ENCODE measurements around the gene SPCS2. TPM values are rescaled to one million over a fixed set of nuclear protein-coding genes. Genes with fewer than 3 reads are reported as not detected.
"Not testable (repeated sequence)": the region's sequence is repeated elsewhere in the genome, so short reads cannot be mapped to it uniquely, and the experiment has no call there.

Gene SPCS2
- total RNA-seq, 2 experiments from 2014 or later: 36.5 to 42.9 TPM

DNA sequence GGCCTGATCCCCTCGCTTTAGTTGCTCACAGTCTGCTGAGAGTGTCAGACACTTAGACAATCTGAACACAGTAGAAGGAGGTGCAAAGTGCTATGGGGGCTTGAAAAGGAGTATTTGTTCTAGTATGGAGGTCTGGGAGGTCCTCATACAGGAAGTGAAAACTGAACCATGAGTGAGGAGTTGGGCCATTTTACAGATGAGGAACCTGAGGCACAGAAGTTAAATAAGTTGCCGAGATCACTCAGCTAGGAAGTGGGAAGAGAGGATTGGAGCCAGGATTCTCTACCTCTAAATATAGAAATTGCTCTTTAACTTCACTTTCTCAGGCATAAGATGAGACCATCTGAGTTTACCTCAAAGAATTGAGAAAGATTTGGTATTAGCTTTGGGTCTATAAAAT lies 35.7 kb downstream of the SPCS2 start:
- Histone ChIP-seq H3K27ac (ENCODE audit: low read depth in 1 of 2, low read length in 2 of 2) (no peak overlapping the region), H3K4me1 (ENCODE audit: insufficient read depth, low read length) (peaks cover 12% of the 10 kb centered on the region), H3K27me3 (ENCODE audit: control insufficient read depth in 1 of 2, insufficient read depth in 2 of 2, low read length in 2 of 2) (no peaks in the 10 kb centered on the region), H3K4me3 (ENCODE audit: low read length) (no peak overlapping the region), H3K36me3 (ENCODE audit: insufficient read depth, low read length) (no peaks in the 10 kb centered on the region), H3K9me3 (ENCODE audit: control insufficient read depth in 1 of 2, insufficient read depth in 1 of 2, low read length in 2 of 2) (no peaks in the 10 kb centered on the region)
- Mint-ChIP-seq H3K36me3 (ENCODE audit: low read depth) (peaks cover 12% of the 10 kb centered on the region), H3K4me3 (no peak overlapping the region), H3K27me3 (no peaks in the 10 kb centered on the region), H3K4me1 (ENCODE audit: low read depth) (peaks cover 12% of the 10 kb centered on the region), H3K27ac (no peak overlapping the region), H3K9me3 (no peaks in the 10 kb centered on the region)
- DNase-seq (no peak), ATAC-seq (ENCODE audit: poor library complexity) (no peak)
- ChIA-PET POLR2A (no interaction called here), CTCF (no interaction called here)
- TF ChIP-seq, protein P1, sequence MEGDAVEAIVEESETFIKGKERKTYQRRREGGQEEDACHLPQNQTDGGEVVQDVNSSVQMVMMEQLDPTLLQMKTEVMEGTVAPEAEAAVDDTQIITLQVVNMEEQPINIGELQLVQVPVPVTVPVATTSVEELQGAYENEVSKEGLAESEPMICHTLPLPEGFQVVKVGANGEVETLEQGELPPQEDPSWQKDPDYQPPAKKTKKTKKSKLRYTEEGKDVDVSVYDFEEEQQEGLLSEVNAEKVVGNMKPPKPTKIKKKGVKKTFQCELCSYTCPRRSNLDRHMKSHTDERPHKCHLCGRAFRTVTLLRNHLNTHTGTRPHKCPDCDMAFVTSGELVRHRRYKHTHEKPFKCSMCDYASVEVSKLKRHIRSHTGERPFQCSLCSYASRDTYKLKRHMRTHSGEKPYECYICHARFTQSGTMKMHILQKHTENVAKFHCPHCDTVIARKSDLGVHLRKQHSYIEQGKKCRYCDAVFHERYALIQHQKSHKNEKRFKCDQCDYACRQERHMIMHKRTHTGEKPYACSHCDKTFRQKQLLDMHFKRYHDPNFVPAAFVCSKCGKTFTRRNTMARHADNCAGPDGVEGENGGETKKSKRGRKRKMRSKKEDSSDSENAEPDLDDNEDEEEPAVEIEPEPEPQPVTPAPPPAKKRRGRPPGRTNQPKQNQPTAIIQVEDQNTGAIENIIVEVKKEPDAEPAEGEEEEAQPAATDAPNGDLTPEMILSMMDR (IDR thresholded peaks at IDR 0.05): no peak
- intact Hi-C loops (cut with DNase I, micrococcal nuclease): loop anchor here in 1 of 2 experiments (5.0 kb wide), 1 partner anchor 37 kb away; the partner anchor contains the start of genes SPCS2 and XRRA1

DNA sequence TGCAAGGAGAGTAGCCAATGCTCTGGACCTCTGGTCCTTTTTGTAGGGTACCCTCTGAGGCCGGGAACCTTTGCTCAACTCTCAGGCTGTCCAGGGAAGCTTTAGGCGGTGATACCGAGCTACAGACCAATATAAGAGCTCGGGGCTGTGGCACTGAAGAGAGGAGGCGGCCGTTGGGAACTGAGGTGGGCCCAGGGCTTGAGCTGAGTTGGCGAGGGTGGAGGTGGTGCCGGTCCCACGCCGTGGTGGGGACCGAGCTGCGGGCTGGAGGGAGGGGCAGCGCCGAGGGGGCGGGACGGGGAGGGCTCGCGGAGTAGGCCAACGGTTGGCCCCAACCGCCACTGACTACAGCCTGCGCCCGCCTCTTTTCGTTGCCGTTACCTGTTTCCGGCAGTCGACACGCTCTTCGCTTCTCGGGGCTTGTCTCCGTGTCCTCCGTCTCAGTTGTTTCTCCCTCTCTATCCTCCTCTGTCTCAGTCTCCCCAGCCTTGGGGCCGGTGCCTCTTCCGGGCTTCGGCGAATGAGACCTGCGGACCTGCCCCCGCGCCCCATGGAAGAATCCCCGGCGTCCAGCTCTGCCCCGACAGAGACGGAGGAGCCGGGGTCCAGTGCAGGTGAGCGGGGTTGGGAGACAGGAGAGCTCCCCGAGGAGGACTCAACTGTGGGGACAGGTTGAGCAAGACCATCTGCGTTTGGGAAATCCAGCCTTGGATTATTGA lies 39.6 kb downstream of the SPCS2 start, which contains the start of gene NEU3:
Gene NEU3 (plus strand): TSS at position 393 of the 719 bp plus-strand sequence. CDS start 128 bp downstream, at position 521.
- Histone ChIP-seq H3K27ac (ENCODE audit: low read depth in 1 of 2, low read length in 2 of 2) (peak within 1 kb of the TSS; percentile 66 to 78), H3K27me3 (ENCODE audit: control insufficient read depth in 1 of 2, insufficient read depth in 2 of 2, low read length in 2 of 2) (no peaks in the 10 kb centered on the region), H3K36me3 (ENCODE audit: insufficient read depth, low read length) (no peaks in the 10 kb centered on the region), H3K4me3 (ENCODE audit: low read length) (peak within 1 kb of the TSS; percentile 96), H3K9me3 (ENCODE audit: control insufficient read depth in 1 of 2, insufficient read depth in 1 of 2, low read length in 2 of 2) (no peaks in the 10 kb centered on the region), H3K4me1 (ENCODE audit: insufficient read depth, low read length) (peaks cover 18% of the 10 kb centered on the region)
- Mint-ChIP-seq H3K27ac (peak within 1 kb of the TSS; percentile 79), H3K4me1 (ENCODE audit: low read depth) (peaks cover 38% of the 10 kb centered on the region), H3K9me3 (no peaks in the 10 kb centered on the region), H3K4me3 (peak within 1 kb of the TSS; percentile 93), H3K27me3 (no peaks in the 10 kb centered on the region), H3K36me3 (ENCODE audit: low read depth) (peaks cover 7% of the 10 kb centered on the region)
- TF ChIP-seq, protein P1 (IDR thresholded peaks at IDR 0.05): no peak
- DNase-seq: peak; percentile 71 to 91 (median 80)
- ATAC-seq (ENCODE audit: poor library complexity): peak; percentile 98
- intact Hi-C loops (cut with DNase I, micrococcal nuclease): loop anchor here in 1 of 2 experiments (5.0 kb wide), 1 partner anchor 41 kb away; the partner anchor contains the start of genes SPCS2 and XRRA1
- ChIA-PET CTCF (interaction anchor here (1.0 to 2.3 kb wide), 3 partner anchors 14 to 260 kb away, joined by 3 to 9 read pairs (median 4); no protein-coding TSS in a partner anchor), POLR2A (interaction anchor here (0.6 to 2.0 kb wide), 8 partner anchors 17 to 495 kb away, joined by 3 to 22 read pairs (median 3); partner anchors contain the start of genes LIPT2, RNF169, SPCS2 and XRRA1)

DNA sequence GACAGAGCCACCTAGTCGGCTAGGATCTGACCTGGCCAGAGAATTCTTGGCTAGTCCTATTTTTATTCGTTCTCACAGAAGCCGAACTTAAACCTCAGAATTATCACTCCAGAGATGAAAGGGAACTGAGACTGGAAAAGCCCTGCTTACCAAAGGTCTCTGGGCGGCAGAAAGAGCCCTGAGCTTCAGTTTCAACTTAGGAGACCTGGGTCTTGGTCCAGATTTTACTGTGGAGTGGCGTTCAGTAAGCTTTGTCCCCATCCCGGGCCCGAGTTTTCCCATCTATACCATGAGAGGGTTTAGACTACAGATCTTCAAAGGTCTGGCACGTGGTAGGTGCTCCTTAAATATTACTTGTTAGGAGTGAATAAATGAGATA lies 40.2 kb downstream of the SPCS2 start:
- H3K36me3 Mint-ChIP-seq (ENCODE audit: low read depth): peaks cover 12% of the 10 kb centered on the region
- H3K4me1 ChIP-seq (ENCODE audit: insufficient read depth, low read length): peaks cover 18% of the 10 kb centered on the region
- DNase-seq: peak in 2 of 14 experiments; percentile 42 to 45
- intact Hi-C loops (cut with DNase I, micrococcal nuclease): loop anchor here in 1 of 2 experiments (5.0 kb wide), 1 partner anchor 42 kb away; the partner anchor contains the start of genes SPCS2 and XRRA1
- no peaks in the 10 kb centered on the region for H3K9me3 Mint-ChIP-seq
- peaks cover 3% of the 10 kb centered on the region for H3K36me3 ChIP-seq (ENCODE audit: insufficient read depth, low read length)
- H3K9me3 ChIP-seq (ENCODE audit: control insufficient read depth in 1 of 2, insufficient read depth in 1 of 2, low read length in 2 of 2): no peaks in the 10 kb centered on the region
- peak overlapping the region; percentile 96 for H3K4me3 ChIP-seq (ENCODE audit: low read length)
- H3K27me3 Mint-ChIP-seq: no peaks in the 10 kb centered on the region
- ATAC-seq (ENCODE audit: poor library complexity): peak; percentile 2
- H3K27ac Mint-ChIP-seq: peak overlapping the region; percentile 79
- TF ChIP-seq, protein P1 (IDR thresholded peaks at IDR 0.05): no peak
- peak overlapping the region; percentile 93 for H3K4me3 Mint-ChIP-seq
- POLR2A ChIA-PET: interaction anchor here (0.6 to 2.0 kb wide), 5 partner anchors 17 to 252 kb away, joined by 3 to 22 read pairs (median 3); partner anchors contain the start of genes SPCS2 and XRRA1
- H3K27ac ChIP-seq (ENCODE audit: low read depth in 1 of 2, low read length in 2 of 2): peak overlapping the region; percentile 66 to 78
- CTCF ChIA-PET: interaction anchor here (1.0 to 2.3 kb wide), 3 partner anchors 14 to 259 kb away, joined by 3 to 9 read pairs (median 4); no protein-coding TSS in a partner anchor
- H3K27me3 ChIP-seq (ENCODE audit: control insufficient read depth in 1 of 2, insufficient read depth in 2 of 2, low read length in 2 of 2): no peaks in the 10 kb centered on the region
- peaks cover 38% of the 10 kb centered on the region for H3K4me1 Mint-ChIP-seq (ENCODE audit: low read depth)

DNA sequence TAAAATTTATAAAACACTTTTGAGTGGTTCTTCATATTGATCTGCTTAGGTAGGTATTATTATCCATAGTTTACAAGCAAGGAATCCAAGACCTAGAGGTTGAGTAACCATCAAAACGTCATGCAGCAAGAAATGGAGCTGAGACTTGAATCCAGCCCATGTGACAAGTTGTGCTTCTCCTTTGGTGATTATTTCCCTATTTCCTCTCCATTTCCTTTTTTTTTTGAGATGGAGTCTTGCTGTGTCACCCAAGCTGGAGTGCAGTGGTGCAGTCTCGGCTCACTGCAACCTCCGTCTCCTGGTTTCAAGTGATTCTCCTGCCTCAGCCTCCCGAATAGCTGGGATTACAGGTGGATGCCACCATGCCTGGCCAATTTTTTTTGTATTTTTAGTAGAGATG lies 41.1 kb downstream of the SPCS2 start:
- ATAC-seq (ENCODE audit: poor library complexity); H3K4me3 ChIP-seq (ENCODE audit: low read length); H3K9me3 Mint-ChIP-seq; H3K27ac ChIP-seq (ENCODE audit: low read depth in 1 of 2, low read length in 2 of 2); intact Hi-C loops (cut with DNase I, micrococcal nuclease); H3K27me3 ChIP-seq (ENCODE audit: control insufficient read depth in 1 of 2, insufficient read depth in 2 of 2, low read length in 2 of 2); H3K9me3 ChIP-seq (ENCODE audit: control insufficient read depth in 1 of 2, insufficient read depth in 1 of 2, low read length in 2 of 2); H3K27me3 Mint-ChIP-seq: not testable (repeated sequence)
- POLR2A ChIA-PET: interaction anchor here (2.0 kb wide), 1 partner anchor 41 kb away, joined by 22 read pairs; the partner anchor contains the start of genes SPCS2 and XRRA1
- Histone ChIP-seq H3K36me3 (ENCODE audit: insufficient read depth, low read length) (peaks cover 11% of the 10 kb centered on the region), H3K4me1 (ENCODE audit: insufficient read depth, low read length) (peaks cover 18% of the 10 kb centered on the region)
- peak overlapping the region; percentile 93 for H3K4me3 Mint-ChIP-seq
- peak in 2 of 14 experiments; percentile 46 to 50 for DNase-seq
- H3K27ac Mint-ChIP-seq: peak overlapping the region; percentile 7
- H3K36me3 Mint-ChIP-seq (ENCODE audit: low read depth): peaks cover 21% of the 10 kb centered on the region
- CTCF ChIA-PET: interaction anchor here (2.3 kb wide), 1 partner anchor 259 kb away, joined by 9 read pairs; no protein-coding TSS in a partner anchor
- H3K4me1 Mint-ChIP-seq (ENCODE audit: low read depth): peaks cover 38% of the 10 kb centered on the region

Data from CD4-positive, alpha-beta T cell (primary cell).